Stimulated activated CD8-positive, alpha-beta memory T cell treated with anti-CD3 and anti-CD28 coated beads, Interleukin-4, amount 100 ng/mL, for 24 hours (primary cell): ENCODE data around the gene KCNE1.
"Not testable (repeated sequence)": the region's sequence is repeated elsewhere in the genome, so short reads cannot be mapped to it uniquely, and the experiment has no call there.

Experiments used
- DNase-seq: peaks from one replicate; pipeline ENCODE4 v3.0.0-alpha.2; 2020; ENCODE audit warnings: low read depth

The KCNE1 gene

GRCh38 chr21:34511787-34512455, at the start of gene KCNE1:
Gene KCNE1 (minus strand): TSS chr21:34512210. CDS start chr21:34449634, 62,576 bp downstream.
- DNase-seq: no peak

GRCh38 chr21:34561806-34562205, 49.8 kb upstream of the KCNE1 start:
- no peak for DNase-seq

GRCh38 chr21:34560609-34561008, 48.6 kb upstream of the KCNE1 start:
- no peak for DNase-seq

GRCh38 chr21:34560021-34560420, 48.0 kb upstream of the KCNE1 start:
- DNase-seq: no peak

GRCh38 chr21:34559089-34559631, 47.1 kb upstream of the KCNE1 start:
- DNase-seq: no peak

- no peak for DNase-seq
Observed at GRCh38 chr21:34558166-34558565, 46.2 kb upstream of the KCNE1 start.

GRCh38 chr21:34557261-34557660, 45.3 kb upstream of the KCNE1 start:
- DNase-seq: no peak

GRCh38 chr21:34554670-34555069, 42.7 kb upstream of the KCNE1 start:
- DNase-seq: not testable (repeated sequence)

- no peak for DNase-seq
Observed at GRCh38 chr21:34554227-34554626, 42.2 kb upstream of the KCNE1 start.

- no peak for DNase-seq
Observed at GRCh38 chr21:34553151-34553952, 41.3 kb upstream of the KCNE1 start.

GRCh38 chr21:34552360-34553098, 40.5 kb upstream of the KCNE1 start:
- DNase-seq: no peak

GRCh38 chr21:34550182-34550799, 38.3 kb upstream of the KCNE1 start:
- DNase-seq: no peak

GRCh38 chr21:34548781-34549376, 36.9 kb upstream of the KCNE1 start:
- DNase-seq: no peak

- no peak for DNase-seq
Observed at GRCh38 chr21:34546542-34546941, 34.5 kb upstream of the KCNE1 start.

- DNase-seq: no peak
Observed at GRCh38 chr21:34545079-34545884, 33.3 kb upstream of the KCNE1 start.

- no peak for DNase-seq
Observed at GRCh38 chr21:34544032-34544496, 32.1 kb upstream of the KCNE1 start.

- DNase-seq: no peak
Observed at GRCh38 chr21:34543017-34543416, 31.0 kb upstream of the KCNE1 start.

GRCh38 chr21:34540206-34540605, 28.2 kb upstream of the KCNE1 start:
- no peak for DNase-seq

- DNase-seq: no peak
Observed at GRCh38 chr21:34537838-34538237, 25.8 kb upstream of the KCNE1 start.

GRCh38 chr21:34536820-34537219, 24.8 kb upstream of the KCNE1 start:
- DNase-seq: no peak

- DNase-seq: no peak
Observed at GRCh38 chr21:34536311-34536710, 24.3 kb upstream of the KCNE1 start.
